Measurements from ENCODE around the gene CDHR5. TPM values are rescaled to one million over a fixed set of nuclear protein-coding genes. Genes with fewer than 3 reads are reported as not detected.

Gene CDHR5
- total RNA-seq, 1 donor from 2014 or later, result 0.07 TPM

- intact Hi-C loops (cut with micrococcal nuclease), result loop anchor here (2.0 to 10.0 kb wide), 2 partner anchors 52 to 112 kb away; partner anchors contain the start of genes LMNTD2 and RASSF7
These were observed 12.4 kb downstream of the CDHR5 start for GRCh38 chr11:612201-612960.

GRCh38 chr11:611001-611996 lies 13.5 kb downstream of the CDHR5 start:
- intact Hi-C loops (cut with micrococcal nuclease), result loop anchor here (10.0 kb wide), 1 partner anchor 114 kb away; no protein-coding TSS in a partner anchor

- intact Hi-C loops (cut with micrococcal nuclease), result loop anchor here (10.0 kb wide), 1 partner anchor 115 kb away; no protein-coding TSS in a partner anchor
These were observed 14.5 kb downstream of the CDHR5 start for GRCh38 chr11:610146-610801.

GRCh38 chr11:609341-609811 lies 15.4 kb downstream of the CDHR5 start:
- intact Hi-C loops (cut with micrococcal nuclease), result no loop called here

GRCh38 chr11:608791-609251 lies 15.9 kb downstream of the CDHR5 start:
- intact Hi-C loops (cut with micrococcal nuclease), result no loop called here

- intact Hi-C loops (cut with micrococcal nuclease), result no loop called here
These were observed 16.6 kb downstream of the CDHR5 start for GRCh38 chr11:607971-608659.

GRCh38 chr11:607020-607780 lies 17.6 kb downstream of the CDHR5 start:
- intact Hi-C loops (cut with micrococcal nuclease), result no loop called here

- intact Hi-C loops (cut with micrococcal nuclease), result no loop called here
These were observed 18.5 kb downstream of the CDHR5 start for GRCh38 chr11:606245-606644.

GRCh38 chr11:605286-606129 lies 19.2 kb downstream of the CDHR5 start:
- intact Hi-C loops (cut with micrococcal nuclease), result no loop called here

- intact Hi-C loops (cut with micrococcal nuclease), result no loop called here
These were observed 21.6 kb downstream of the CDHR5 start for GRCh38 chr11:603154-603553.

GRCh38 chr11:601573-602245 lies 23.0 kb downstream of the CDHR5 start:
- intact Hi-C loops (cut with micrococcal nuclease), result no loop called here

- intact Hi-C loops (cut with micrococcal nuclease), result no loop called here
These were observed 26.6 kb downstream of the CDHR5 start for GRCh38 chr11:598005-598680.

- intact Hi-C loops (cut with micrococcal nuclease), result no loop called here
These were observed 27.5 kb downstream of the CDHR5 start for GRCh38 chr11:597166-597725.

- intact Hi-C loops (cut with micrococcal nuclease), result no loop called here
These were observed 28.4 kb downstream of the CDHR5 start for GRCh38 chr11:596374-596773.

- intact Hi-C loops (cut with micrococcal nuclease), result no loop called here
These were observed 29.4 kb downstream of the CDHR5 start for GRCh38 chr11:595400-595799.

- intact Hi-C loops (cut with micrococcal nuclease), result no loop called here
These were observed 31.4 kb downstream of the CDHR5 start for GRCh38 chr11:593347-593746.

GRCh38 chr11:592918-593317 lies 31.8 kb downstream of the CDHR5 start:
- intact Hi-C loops (cut with micrococcal nuclease), result no loop called here

Data from T-helper 2 cell treated with Interferon-gamma antibody and Interleukin-4, amounts not matched to agents 100 ng/mL and 5 ng/mL, for 36 hours (primary cell).